ENCODE results near the gene SLC2A4RG.

Gene SLC2A4RG

GRCh38 chr20:63700199-63701050 lies 39.2 kb upstream of the SLC2A4RG start:
- DNase-seq (ENCODE audit: low spot score) = peak; percentile 28
- TF ChIP-seq CTCF (IDR thresholded peaks at IDR 0.05; ENCODE audit: borderline replicate concordance, control extremely low read depth, extremely low read depth, insufficient read depth, missing control alignments) = no peak
- in situ Hi-C loops (cut with MboI; ENCODE audit: low sequenced_read_pairs, unreplicated experiment) = loop anchor here (10.0 kb wide), 1 partner anchor 154 kb away; no protein-coding TSS in a partner anchor

- DNase-seq (ENCODE audit: low spot score) = no peak
- in situ Hi-C loops (cut with MboI; ENCODE audit: low sequenced_read_pairs, unreplicated experiment) = loop anchor here (10.0 kb wide), 1 partner anchor 154 kb away; no protein-coding TSS in a partner anchor
Measured at GRCh38 chr20:63701051-63701328, 38.6 kb upstream of the SLC2A4RG start.

GRCh38 chr20:63701329-63702035 lies 38.1 kb upstream of the SLC2A4RG start:
- DNase-seq (ENCODE audit: low spot score) = no peak
- no peak for TF ChIP-seq CTCF (IDR thresholded peaks at IDR 0.05; ENCODE audit: borderline replicate concordance, control extremely low read depth, extremely low read depth, insufficient read depth, missing control alignments)
- in situ Hi-C loops (cut with MboI; ENCODE audit: low sequenced_read_pairs, unreplicated experiment) = loop anchor here (10.0 kb wide), 1 partner anchor 153 kb away; no protein-coding TSS in a partner anchor

More at GRCh38 chr20:63701051-63701328, 38.6 kb upstream of the SLC2A4RG start:
- TF ChIP-seq CTCF (IDR thresholded peaks at IDR 0.05; ENCODE audit: borderline replicate concordance, control extremely low read depth, extremely low read depth, insufficient read depth, missing control alignments) = no peak

- in situ Hi-C loops (cut with MboI; ENCODE audit: low sequenced_read_pairs, unreplicated experiment) = loop anchor here (10.0 kb wide), 1 partner anchor 153 kb away; no protein-coding TSS in a partner anchor
- no peak for DNase-seq (ENCODE audit: low spot score)
- TF ChIP-seq CTCF (IDR thresholded peaks at IDR 0.05; ENCODE audit: borderline replicate concordance, control extremely low read depth, extremely low read depth, insufficient read depth, missing control alignments) = no peak
Measured at GRCh38 chr20:63702036-63702665, 37.4 kb upstream of the SLC2A4RG start.

GRCh38 chr20:63702751-63703470 lies 36.7 kb upstream of the SLC2A4RG start:
- DNase-seq (ENCODE audit: low spot score) = no peak
- in situ Hi-C loops (cut with MboI; ENCODE audit: low sequenced_read_pairs, unreplicated experiment) = loop anchor here (10.0 kb wide), 1 partner anchor 152 kb away; no protein-coding TSS in a partner anchor
- TF ChIP-seq CTCF (IDR thresholded peaks at IDR 0.05; ENCODE audit: borderline replicate concordance, control extremely low read depth, extremely low read depth, insufficient read depth, missing control alignments) = no peak
